HT-29 (cell line): Measurements from ENCODE around the gene MYO5A. TPM values are rescaled to one million over a fixed set of nuclear protein-coding genes. Genes with fewer than 3 reads are reported as not detected.

Source experiments
- DNase-seq: peaks from one replicate; pipeline ENCODE4 v3.0.0-alpha.2; 2015; ENCODE audit warnings: low spot score
- total RNA-seq: library from RNA; depleted of rRNA; stranded (reverse); fragments of >200 nt; shearing (Covaris generic); gene quantifications from 2 replicates; pipeline ENCODE4 v1.2.3, GENCODE V29; 2014

Gene MYO5A
- total RNA-seq, 1 experiment from 2014 or later: 0.76 TPM

DNA sequence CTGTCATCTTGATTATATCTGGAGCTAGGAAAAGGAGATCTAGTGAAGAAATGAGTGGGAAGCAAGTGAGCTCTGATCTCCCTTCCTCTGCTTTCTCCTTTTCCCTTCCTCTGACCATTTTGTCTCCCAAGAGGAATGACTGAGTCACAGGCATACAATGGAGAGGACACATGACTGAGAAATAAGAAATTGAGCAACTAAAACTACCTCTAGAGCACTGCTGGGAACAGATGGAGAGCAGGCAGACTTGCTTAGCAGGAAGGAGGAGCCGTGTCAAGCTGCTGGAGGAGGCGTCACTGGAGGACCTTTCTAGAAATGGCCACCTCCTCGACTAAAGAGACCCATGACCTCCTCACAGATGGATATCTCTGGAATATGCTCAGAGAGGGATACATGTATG is 166.2 kb downstream of the MYO5A start:
- no peak for DNase-seq

DNA sequence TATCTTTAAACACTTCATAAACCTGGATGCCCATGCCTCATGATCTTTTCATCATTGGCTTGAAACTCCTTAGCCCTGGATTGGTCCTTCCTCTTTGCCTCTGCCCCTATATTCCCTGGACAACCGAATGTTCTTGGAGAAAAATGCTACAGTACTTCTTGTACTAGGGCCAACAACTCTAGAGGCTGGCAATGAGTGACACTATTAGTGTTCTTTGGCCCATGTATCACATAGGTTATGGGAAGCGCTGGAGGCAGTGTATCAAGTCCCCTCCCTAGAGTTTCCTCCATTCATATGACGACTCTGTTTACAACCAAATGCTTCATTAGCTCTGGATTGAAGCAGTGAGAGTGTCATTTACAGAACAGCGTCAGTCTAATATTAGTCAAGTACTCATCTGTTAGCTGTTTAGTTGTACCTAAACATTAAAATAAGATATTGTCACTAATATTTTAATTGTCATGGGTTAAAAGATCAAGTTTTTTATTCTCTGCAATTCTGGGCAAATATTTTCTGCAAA is 166.6 kb downstream of the MYO5A start:
- no peak for DNase-seq

DNA sequence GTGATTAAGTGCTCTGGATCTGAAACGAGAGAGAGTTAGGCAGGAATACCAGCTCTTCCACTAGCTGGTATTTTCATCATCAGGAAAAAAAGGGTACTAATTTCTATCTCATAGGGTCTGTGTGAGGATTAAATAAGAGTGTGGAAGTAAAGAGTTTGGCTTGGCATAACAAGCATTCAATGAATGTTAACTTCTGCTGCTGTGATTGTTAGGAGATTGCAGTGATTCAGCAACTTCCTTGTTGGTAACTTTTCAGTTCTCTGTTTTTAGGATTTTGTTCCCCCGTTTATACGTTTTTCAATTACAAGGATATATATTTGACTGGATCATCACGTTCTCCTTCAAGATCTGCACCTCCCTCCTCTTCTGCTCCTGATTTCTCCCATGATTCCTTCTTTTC is 167.2 kb downstream of the MYO5A start:
- DNase-seq: no peak

DNA sequence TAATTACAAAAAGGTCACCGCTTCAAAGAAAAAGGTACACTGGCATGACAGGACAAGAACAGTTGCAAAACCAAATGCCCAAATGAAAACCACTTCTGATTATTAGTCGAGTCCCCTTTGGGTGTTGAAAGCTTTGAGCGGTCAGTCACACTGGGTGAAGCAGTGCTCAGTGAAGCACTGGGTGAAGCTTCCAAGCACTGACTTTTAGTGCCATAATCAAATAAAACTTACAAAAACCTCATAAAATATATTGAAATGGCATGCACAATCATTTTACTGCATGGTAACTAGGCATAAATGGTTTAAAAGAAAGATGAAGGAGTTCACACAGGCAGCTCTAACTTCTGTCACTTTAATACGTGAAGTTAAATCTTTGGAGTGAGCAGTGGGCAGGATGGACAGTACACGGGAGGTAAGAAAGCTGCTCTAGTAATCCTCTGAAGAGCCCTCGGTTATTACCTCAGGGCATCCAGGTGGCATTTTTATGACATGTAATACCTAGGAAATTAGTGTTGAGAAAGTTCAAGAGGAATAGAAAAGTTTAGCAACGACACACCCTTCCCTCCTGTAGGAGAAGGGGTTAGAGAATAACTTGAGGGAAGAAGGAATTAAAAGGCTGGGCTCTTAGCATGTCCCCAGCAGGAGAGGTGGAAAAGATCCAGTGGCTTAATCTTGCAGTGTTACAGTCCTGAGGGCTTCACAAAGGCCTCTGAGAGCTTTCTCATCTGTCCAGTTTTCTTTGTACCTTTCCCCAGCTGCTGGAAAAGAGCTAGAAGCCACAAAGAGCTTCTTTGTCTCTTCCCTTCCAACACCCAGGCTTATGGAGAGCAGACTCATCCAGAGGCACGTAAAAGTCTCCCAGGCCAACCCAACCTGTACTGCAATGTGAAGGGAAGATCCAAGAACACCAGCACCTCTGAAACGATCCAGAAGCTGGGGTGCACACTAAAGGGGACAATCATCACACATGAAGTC is 168.2 kb downstream of the MYO5A start:
- DNase-seq: no peak

DNA sequence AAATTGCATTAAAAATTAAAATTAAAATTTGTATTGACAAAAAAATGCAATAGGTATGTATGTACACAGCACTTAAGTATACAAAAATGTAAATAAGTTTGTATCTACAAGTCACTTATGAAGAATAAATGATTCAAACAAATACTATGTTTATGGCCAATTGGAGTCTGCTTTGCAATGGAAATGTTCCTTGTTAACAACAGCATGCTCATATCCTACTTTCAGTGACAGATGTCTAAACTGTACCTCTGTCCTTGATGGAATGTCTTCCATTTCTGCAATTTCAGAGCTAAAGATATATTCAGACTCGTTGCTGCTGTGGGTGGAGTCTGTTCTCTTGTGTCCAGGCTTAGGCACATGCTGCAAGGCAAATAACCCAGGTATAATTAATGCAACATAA is 169.0 kb downstream of the MYO5A start:
- no peak for DNase-seq

DNA sequence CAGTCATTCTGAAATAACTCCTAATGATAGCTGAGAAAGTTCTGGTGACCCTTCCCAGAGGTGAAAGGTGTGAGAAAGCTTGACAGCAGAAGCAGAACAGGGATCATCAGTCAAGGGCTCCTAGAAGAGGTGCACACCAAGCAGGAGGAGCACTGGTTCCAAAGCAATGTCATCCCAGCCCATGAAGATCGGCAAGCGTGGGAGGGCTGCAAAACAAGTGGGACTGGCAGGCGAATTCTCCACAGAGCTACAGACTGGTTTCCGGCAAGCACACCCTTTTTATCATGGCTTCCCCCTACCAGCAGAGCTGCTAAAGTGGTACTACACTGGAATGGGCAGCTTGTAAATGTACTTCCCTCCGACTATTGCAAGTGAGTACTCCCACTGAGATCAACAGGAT is 170.7 kb downstream of the MYO5A start:
- no peak for DNase-seq

DNA sequence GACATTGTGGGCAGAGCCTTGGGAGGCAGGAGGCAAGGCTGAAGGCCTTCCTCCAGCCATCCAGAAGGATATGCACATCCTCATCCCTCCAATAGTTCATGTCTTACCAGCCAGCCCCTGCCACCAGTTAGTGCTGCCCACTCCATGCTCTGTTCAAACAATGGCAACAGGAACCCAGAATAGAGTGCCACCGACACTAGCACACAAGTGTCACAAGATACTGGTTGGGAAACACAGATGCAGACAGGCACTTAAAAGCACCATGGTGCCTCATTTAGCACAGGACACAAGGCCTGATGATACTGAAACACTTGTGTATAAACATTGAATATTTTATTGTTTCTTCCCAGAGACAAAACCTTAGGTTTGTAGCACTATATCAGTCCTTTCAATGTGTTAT is 176.6 kb downstream of the MYO5A start:
- no peak for DNase-seq

DNA sequence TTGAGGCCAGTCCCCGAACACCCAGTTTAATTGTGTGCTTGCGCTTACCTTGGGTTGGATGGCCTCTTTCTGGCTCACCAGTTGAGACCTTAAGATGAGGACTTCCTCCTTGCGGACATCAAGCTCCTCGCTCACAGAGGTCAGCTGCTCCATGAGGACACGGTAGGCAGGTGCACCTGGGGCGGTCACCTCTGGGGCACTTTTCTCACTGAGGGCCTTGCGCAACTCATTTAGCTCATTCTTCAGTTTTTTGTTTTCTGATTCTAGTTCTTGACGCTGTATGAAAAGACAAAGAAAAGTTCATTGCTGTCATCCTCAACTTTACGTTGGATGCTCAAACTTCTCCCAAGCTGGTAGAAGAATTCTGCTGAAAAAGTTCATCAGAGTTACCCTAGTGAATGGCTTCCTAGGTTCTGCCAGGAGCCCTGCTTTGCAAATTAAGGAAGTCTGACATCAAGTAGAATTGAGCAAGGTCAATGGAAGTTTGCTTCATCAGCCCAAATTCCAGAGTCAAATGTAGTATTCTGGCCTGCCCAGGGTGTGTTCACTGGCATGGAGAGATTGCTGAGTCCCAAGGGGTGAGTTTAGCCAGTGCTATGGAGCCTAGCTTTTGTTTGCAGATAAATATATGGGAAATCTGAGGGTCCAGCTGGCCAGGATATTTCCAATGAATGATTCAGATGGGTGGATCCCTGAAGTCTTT is 177.3 kb downstream of the MYO5A start:
- DNase-seq: no peak

DNA sequence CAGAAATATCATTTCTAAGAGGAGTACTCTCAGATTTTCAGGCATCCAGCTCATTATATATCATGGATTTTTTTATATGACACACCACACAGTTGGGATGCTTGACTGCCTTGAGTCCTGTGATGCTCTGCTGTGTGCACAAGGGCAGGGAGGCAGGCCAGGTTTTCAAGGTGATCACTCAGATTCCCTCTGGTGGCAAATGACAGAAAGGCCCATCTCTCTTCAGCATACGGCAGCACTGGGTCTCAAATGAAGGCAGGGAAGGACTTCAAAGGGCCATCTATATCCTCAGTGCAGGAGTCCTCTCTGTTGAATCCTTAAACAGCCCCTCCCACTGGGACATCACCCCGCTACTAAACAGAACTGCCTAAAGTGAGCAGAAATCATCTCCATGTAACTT is 178.3 kb downstream of the MYO5A start:
- no peak for DNase-seq

DNA sequence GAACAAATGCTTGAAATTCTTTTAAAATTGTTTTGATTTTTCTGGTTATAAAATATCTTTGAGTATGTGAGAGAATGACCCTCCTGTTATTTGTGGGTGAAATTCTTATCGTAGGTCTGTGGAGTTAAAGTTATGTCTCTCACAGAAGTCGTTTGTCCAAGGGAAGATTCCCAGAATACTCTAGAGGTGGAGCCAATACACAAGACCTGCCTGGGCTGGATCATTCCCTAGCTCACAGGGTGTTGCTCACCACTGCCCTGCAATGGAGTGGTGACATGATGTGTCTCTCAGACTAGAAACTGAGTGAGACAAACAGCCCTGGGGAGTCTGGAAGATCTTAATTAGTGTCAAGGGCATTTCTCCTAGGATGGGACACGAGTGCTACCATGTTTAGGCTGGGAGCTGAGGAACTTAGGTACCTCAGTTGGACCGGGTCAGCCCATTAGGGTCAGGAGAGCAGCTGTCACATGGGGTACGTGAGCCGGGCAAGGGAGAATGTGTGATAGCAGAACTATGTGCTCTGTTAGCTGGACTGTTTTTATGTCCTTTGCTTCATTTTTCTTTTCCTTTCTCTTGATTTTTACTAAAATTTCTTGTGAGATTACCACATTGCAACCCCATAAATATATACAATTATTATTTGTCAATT is 179.5 kb downstream of the MYO5A start:
- no peak for DNase-seq

DNA sequence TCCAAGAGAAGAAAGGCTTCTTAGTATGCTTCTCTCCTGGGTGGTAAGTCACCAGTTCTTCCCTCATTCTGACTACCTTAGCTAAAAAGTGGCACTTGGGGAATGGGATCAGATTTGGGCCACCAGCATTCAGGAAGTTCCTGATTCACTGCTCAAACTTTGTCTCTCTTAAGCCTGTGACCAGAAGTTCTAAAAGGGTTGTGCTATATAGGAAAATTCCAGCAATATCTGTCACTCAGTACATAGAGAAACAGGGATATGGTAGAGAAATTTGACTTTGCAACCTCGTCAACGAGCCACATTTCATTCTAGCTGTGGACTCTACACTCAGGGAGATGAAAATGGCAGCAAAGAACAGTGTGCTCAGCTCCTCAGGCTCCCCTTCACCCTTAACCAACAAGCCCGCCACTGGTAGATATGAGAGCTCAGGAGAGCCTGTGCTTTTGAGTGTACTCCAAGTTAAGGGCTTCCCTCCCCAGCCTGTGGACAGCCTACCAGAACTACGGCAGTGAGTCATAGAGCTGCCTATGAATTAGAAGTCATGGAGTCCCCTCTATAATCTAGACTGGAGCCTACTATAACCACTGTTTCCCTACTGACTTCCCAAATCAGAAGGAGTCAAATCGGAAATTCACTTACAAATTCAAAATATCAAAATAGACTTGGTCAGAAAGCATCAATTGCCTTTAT is 180.5 kb downstream of the MYO5A start:
- DNase-seq: no peak

DNA sequence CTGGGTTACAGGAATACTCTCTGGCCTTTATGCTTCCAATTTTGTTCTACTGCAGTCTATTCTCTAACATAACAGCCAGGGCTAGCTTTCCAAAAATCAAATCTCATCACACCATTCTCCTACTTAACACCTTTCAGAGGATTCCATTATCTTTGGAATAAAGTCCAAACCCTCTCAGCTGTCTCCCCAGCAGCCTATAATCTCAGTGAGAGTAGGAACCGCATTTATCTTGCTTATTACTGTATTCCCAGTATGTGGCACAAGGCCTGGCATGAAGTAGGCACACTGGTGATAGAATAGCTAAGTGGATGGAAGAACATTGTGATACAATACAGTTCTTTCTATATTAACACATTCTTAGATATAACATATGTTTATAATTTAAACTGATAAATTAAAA is 184.1 kb downstream of the MYO5A start:
- DNase-seq: no peak

DNA sequence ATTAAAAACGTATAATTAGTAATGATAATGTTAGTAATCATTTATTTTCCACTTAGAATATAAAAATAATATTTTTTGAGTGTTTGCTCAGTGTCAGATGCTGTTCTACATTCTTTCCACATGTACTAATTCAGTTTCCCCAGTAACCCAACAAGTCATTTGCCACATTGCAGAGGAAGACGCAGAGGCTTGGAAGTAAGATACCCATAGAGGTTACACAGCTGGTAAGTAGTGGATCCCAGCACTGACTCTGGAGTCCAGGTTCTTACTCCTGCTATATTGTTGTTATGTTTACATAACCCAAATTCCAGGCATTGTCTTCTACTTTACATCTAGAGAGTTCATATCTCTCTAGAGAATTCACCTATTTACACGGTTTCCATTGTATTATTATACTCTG is 184.8 kb downstream of the MYO5A start:
- DNase-seq: no peak

DNA sequence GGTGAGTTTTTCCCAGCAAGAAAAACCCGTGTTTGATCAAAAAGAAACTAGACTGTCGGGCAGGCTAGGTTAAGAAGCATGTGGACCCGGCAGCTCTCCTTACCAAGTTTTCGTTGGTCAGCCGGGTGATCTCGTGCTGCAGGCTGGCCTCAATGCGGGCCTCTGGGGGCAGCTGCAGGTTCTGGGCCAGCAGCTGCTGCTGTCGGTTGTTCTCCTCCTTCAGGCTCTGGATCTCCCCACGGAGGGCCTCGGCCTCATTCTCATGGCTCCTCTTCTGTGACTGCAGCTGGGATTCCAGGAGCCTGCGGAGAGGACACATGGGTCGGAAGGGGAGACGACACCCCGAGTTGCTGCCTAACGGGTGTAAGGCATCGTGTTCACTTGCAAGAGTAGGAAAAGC is 188.6 kb downstream of the MYO5A start:
- no peak for DNase-seq

DNA sequence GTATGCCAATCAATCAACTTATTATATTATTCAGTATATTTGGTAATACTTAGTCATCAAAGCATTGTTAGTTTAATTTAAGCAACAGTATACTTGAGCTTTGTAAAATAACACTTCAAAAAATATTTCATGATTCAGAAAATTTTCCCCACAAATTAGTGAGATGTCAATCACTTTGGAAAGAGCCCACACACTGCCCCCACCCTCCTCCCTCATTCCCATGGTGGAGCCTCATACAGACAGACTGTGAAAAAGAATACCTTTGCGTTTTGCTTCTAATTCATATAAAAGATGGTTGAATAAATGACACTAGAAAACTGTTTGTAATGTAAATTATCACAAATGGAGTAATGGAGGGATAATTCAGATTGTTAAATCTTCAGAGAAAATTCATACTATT is 189.8 kb downstream of the MYO5A start:
- no peak for DNase-seq

DNA sequence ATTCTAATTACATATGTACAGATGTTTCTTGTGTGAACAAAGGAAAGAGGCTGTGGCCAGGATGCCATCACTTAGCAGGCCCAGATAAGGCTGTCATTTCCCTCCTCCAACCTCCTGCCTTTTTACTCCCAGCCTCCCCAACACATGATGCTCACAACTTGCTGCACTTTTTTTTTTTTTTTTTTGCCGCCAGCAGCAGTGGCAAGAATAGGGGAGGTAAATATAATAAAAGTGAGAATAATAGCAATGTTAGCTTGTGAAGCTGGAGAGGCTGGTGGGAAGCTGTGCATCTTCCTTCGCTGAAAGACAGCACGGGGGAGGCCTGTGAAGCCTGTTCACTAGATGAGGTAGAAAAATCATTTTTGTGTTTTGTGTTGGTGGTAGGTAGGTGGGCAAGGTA is 190.6 kb downstream of the MYO5A start:
- no peak for DNase-seq

DNA sequence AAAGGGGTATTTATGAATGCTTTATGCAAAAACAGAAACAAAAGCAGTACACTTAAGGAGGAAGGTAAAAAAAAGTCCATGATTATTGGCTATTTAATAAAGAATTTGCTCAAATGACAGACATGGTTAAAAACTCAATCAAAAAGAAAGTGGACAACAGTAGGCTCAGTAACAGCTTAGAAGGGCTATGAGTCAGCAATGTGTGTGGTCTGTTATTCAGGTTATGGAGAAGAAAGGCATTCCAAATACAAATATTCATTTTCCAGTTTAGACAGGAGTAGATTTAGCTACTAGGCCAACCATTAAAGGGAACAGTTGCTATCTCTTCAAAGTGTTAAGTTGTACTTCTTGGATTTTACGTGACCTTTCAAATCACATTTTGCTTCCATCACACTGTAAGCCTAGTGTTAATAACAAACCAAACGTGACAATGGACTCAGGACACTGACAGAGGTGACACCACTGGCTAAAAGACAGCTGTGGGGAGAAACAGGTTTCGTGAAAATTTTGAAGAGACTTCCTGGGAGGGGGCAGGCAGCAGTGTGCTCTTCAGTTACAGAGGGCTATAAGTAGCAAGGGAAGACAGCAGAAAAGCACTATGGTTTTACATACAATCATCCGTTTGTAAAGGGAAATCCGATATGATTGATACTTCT is 191.4 kb downstream of the MYO5A start:
- no peak for DNase-seq

DNA sequence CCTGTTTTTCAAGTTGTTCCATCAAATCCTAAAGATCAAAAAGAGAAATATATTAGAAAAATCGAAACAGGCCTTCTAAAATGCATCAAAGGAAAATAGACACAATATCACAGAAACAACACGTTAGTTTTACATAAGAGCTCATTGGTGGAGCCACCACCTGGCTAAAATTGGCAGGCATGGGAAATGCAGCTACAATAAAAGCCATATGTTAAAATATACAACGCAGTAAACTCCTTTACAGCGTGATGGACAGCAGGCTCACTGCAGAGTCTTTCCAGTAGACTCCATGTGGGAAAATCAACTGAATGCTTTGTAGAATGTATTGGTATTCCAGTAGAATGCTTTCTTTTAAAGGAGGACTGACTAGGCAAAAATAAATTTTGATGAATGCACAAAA is 192.2 kb downstream of the MYO5A start:
- peak; percentile 49 for DNase-seq

DNA sequence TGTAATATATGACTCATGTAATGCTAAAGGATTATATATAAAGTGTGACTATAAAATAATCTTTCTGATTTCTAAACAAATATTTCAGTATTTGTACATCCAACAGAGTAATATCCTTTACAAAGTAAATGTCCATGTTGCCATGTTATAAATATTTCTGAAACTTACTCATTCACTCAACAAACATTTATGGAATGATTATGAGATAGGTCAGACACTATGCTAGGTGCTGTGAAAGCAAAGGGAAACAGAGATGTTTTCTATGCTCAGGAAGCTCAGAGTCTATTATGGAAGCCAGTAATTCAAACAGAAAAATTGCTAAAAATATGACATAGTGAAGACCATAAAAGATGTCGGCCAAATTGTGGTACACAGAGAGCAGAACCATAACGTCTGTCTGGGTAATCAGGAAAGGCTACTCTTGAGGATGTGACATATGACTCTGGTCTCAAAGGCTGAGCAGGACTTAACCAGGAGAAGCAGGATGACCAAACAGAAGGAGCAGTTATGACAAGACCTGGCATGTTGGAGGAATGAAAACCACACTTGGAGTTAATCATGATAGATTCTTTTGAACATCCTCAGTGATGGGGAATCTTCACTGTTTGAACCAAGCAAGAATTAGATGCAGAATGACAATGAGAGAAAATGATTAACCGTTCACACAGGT is 194.1 kb downstream of the MYO5A start:
- no peak for DNase-seq

DNA sequence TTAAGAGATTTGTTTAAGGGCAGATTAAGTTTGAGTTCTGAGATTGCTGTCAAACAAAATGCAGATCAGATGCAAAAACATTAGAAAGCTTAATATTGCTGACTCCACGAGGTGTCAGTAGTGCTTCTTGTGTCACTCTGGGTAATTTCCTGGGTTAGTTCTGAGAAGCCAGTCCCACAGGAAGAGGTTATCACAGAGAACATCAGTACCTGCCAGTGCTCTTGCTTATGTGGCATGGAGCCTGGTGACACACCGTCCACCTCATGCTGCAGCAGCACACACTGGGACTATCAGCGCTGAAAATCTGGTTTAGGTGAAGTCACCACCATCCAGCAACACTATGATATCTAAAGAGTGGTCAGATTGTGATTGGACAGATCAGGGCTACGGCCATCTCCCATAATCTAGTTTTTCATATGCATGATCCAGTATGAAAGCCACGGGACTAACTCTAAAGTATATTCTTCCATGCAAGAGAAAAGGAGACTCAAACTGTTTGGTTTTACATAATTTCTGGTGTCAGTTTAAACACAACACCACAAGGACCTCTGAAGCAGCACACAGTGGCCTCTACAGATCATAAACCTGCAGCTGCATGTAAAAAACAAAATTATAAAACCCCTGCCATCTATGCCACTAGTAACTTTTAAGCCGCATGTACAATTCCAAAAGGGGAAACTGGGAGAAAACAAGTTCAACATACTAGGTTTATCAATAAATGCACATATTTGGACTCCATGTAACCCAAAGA is 197.0 kb downstream of the MYO5A start:
- peak; percentile 81 for DNase-seq
